Loucy (cell line): ENCODE measurements around the gene H6PD.

Experiments used
- EZH2phosphoT487 ChIP-seq: fragments of 200-600 bp; IDR thresholded peaks from 2 replicates; pipeline ENCODE4 v1.6.1; 2018; ENCODE audit warnings: antibody characterized with exemption, mild to moderate bottlenecking, moderate library complexity, borderline replicate concordance
- TF ChIP-seq, protein P1 (sequence below): fragments of 200-600 bp; sonication (generic); conservative IDR thresholded peaks from 2 replicates; pipeline ENCODE4 v1.5.1; 2014; ENCODE audit warnings: mild to moderate bottlenecking, antibody characterized with exemption, low read length

DNA sequence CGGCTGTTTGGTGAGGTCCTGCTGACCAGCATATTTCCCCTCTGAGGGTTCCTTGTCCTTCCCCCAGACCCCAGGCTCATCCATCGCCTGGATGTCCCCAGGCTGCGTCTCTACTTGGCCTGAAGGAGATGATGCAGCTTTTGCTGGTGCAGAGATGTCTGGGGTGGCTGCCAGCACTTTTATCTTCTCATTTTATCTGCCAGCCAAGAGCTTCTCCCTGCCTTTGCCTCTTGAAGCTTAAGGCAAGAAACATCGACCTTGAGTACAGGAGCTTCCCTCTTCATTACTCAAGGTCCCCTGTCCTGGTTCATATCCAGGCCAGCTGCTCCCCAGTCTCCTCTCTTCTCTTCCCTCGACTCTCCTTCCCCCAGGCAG is 9.2 kb upstream of the H6PD start:
- TF ChIP-seq, protein P1, sequence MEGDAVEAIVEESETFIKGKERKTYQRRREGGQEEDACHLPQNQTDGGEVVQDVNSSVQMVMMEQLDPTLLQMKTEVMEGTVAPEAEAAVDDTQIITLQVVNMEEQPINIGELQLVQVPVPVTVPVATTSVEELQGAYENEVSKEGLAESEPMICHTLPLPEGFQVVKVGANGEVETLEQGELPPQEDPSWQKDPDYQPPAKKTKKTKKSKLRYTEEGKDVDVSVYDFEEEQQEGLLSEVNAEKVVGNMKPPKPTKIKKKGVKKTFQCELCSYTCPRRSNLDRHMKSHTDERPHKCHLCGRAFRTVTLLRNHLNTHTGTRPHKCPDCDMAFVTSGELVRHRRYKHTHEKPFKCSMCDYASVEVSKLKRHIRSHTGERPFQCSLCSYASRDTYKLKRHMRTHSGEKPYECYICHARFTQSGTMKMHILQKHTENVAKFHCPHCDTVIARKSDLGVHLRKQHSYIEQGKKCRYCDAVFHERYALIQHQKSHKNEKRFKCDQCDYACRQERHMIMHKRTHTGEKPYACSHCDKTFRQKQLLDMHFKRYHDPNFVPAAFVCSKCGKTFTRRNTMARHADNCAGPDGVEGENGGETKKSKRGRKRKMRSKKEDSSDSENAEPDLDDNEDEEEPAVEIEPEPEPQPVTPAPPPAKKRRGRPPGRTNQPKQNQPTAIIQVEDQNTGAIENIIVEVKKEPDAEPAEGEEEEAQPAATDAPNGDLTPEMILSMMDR = no peak
- no peak for TF ChIP-seq EZH2phosphoT487
